Endothelial cell of umbilical vein (primary cell): ENCODE results near the gene NHLH2.

Experiments
- EZH2 ChIP-seq: IDR thresholded peaks from 2 replicates; pipeline ENCODE4 v1.6.1; 2012; ENCODE audit warnings: borderline replicate concordance, low read depth, mild to moderate bottlenecking, moderate library complexity, low read length, inconsistent platforms; ENCODE audit not compliant: severe bottlenecking
- TF ChIP-seq, protein P1 (sequence below), 2 donors: IDR thresholded peaks; 1 replicate in 1 of 2; 2 replicates in 1 of 2; pipeline ENCODE4 v1.5.1; 2011; ENCODE audit warnings: low read length in 2 of 2, mild to moderate bottlenecking in 2 of 2, moderate library complexity in 2 of 2, control low read depth in 1 of 2, inconsistent platforms in 1 of 2, low read depth in 1 of 2; ENCODE audit not compliant: insufficient read depth in 1 of 2; ENCODE audit errors: extremely low read depth in 1 of 2
- TF ChIP-seq, protein P2 (sequence below): IDR thresholded peaks from 2 replicates; pipeline ENCODE4 v1.6.1; 2011; ENCODE audit not compliant: insufficient read depth, insufficient read length

DNA sequence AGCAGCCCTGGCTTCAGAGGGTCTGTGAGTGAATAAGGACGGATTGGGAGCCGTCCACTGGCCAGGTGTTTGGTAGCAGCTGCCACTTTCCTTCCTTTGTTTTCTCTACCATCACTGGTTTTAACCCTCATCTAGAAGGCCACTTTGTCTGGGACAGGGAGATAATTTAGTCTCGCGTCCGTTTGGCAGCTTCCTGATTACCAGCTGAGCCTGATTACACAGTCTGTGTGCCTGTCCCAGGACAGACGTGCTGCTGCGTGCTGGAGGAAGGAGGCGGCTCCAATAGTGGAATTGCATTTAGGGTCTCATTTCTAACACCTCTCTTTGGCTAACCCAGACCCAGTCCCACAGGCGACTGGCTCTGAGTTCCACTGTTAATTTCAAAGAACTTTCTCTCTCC is 47.8 kb downstream of the NHLH2 start:
- TF ChIP-seq, protein P1, sequence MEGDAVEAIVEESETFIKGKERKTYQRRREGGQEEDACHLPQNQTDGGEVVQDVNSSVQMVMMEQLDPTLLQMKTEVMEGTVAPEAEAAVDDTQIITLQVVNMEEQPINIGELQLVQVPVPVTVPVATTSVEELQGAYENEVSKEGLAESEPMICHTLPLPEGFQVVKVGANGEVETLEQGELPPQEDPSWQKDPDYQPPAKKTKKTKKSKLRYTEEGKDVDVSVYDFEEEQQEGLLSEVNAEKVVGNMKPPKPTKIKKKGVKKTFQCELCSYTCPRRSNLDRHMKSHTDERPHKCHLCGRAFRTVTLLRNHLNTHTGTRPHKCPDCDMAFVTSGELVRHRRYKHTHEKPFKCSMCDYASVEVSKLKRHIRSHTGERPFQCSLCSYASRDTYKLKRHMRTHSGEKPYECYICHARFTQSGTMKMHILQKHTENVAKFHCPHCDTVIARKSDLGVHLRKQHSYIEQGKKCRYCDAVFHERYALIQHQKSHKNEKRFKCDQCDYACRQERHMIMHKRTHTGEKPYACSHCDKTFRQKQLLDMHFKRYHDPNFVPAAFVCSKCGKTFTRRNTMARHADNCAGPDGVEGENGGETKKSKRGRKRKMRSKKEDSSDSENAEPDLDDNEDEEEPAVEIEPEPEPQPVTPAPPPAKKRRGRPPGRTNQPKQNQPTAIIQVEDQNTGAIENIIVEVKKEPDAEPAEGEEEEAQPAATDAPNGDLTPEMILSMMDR (IDR thresholded peaks at IDR 0.05; ENCODE audit: extremely low read depth in 1 of 2, insufficient read depth in 1 of 2, low read depth in 1 of 2, low read length in 2 of 2) = no peak
- TF ChIP-seq, protein P2, sequence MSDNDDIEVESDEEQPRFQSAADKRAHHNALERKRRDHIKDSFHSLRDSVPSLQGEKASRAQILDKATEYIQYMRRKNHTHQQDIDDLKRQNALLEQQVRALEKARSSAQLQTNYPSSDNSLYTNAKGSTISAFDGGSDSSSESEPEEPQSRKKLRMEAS = no peak
- no peak for TF ChIP-seq EZH2
